GM12892 (cell line): Measurements from ENCODE around the gene PRDM12.

Experiments used
- DNase-seq: peaks from one replicate; pipeline ENCODE4 v3.0.0; 2011; ENCODE audit not compliant: insufficient read length
- FAIRE-seq: peaks from 2 replicates; lab custom pipeline; 2011; peaks lifted over from hg19 to GRCh38; lab: Jason Lieb, UNC
- POLR2A ChIP-seq: IDR thresholded peaks from 2 replicates; pipeline ENCODE4 v1.6.1; 2011; ENCODE audit warnings: low read depth, low read length, control low read depth
- POLR2AphosphoS5 ChIP-seq: IDR thresholded peaks from 2 replicates; pipeline ENCODE4 v1.6.1; 2011; ENCODE audit warnings: low read depth, low read length, control low read depth
- TAF1 ChIP-seq: IDR thresholded peaks from 2 replicates; pipeline ENCODE4 v1.6.1; 2011; ENCODE audit warnings: low read depth, mild to moderate bottlenecking, control low read depth, low read length, borderline replicate concordance

The PRDM12 gene

GRCh38 chr9:130631331-130632080 is 32.9 kb upstream of the PRDM12 start:
- FAIRE-seq (no peak), DNase-seq (no peak)
- TF ChIP-seq POLR2A (no peak), POLR2AphosphoS5 (no peak), TAF1 (no peak)

GRCh38 chr9:130632081-130632710 is 32.2 kb upstream of the PRDM12 start:
- DNase-seq, result no peak
- no peak for FAIRE-seq
- TF ChIP-seq TAF1, result no peak
- no peak for TF ChIP-seq POLR2A
- TF ChIP-seq POLR2AphosphoS5, result no peak

GRCh38 chr9:130632841-130633240 is 31.6 kb upstream of the PRDM12 start:
- DNase-seq, result no peak
- no peak for FAIRE-seq
- no peak for TF ChIP-seq TAF1
- TF ChIP-seq POLR2A, result no peak
- no peak for TF ChIP-seq POLR2AphosphoS5

- FAIRE-seq (no peak), DNase-seq (no peak)
- TF ChIP-seq POLR2A (no peak), TAF1 (no peak), POLR2AphosphoS5 (no peak)
Observed at GRCh38 chr9:130633336-130634190, 30.8 kb upstream of the PRDM12 start.

- TF ChIP-seq POLR2AphosphoS5 (no peak), POLR2A (no peak), TAF1 (no peak)
- FAIRE-seq, result no peak
Observed at GRCh38 chr9:130634191-130634768, 30.1 kb upstream of the PRDM12 start.

GRCh38 chr9:130634801-130635200 is 29.6 kb upstream of the PRDM12 start:
- TF ChIP-seq POLR2A (no peak), TAF1 (no peak), POLR2AphosphoS5 (no peak)
- no peak for DNase-seq
- FAIRE-seq, result no peak

More at GRCh38 chr9:130634191-130634768, 30.1 kb upstream of the PRDM12 start:
- no peak for DNase-seq

GRCh38 chr9:130635306-130635705 is 29.1 kb upstream of the PRDM12 start:
- FAIRE-seq (no peak), DNase-seq (no peak)
- no peak for TF ChIP-seq POLR2AphosphoS5
- TF ChIP-seq POLR2A, result no peak
- no peak for TF ChIP-seq TAF1

- DNase-seq (no peak), FAIRE-seq (no peak)
- TF ChIP-seq POLR2AphosphoS5, result no peak
- TF ChIP-seq POLR2A, result no peak
- TF ChIP-seq TAF1, result no peak
Observed at GRCh38 chr9:130635721-130636647, 28.4 kb upstream of the PRDM12 start.

GRCh38 chr9:130636648-130637020 is 27.8 kb upstream of the PRDM12 start:
- DNase-seq (no peak), FAIRE-seq (no peak)
- no peak for TF ChIP-seq POLR2AphosphoS5
- TF ChIP-seq TAF1, result no peak
- no peak for TF ChIP-seq POLR2A

- DNase-seq (no peak), FAIRE-seq (no peak)
- TF ChIP-seq POLR2AphosphoS5 (no peak), POLR2A (no peak), TAF1 (no peak)
Observed at GRCh38 chr9:130638284-130639123, 25.9 kb upstream of the PRDM12 start.
